HepG2 (cell line): Measurements from ENCODE around the gene SCUBE1. TPM values are rescaled to one million over a fixed set of nuclear protein-coding genes. Genes with fewer than 3 reads are reported as not detected.

Source experiments
- SNAPC4 ChIP-seq: sonication (generic); formaldehyde crosslinking; IDR thresholded peaks from 2 replicates; pipeline ENCODE4 v1.4.0; 2020; ENCODE audit warnings: mild to moderate bottlenecking, missing genetic modification reagents
- SSRP1 ChIP-seq: IDR thresholded peaks from 2 replicates; pipeline ENCODE4 v1.6.1; 2016; ENCODE audit warnings: control low read depth
- ZGPAT ChIP-seq: IDR thresholded peaks from 2 replicates; pipeline ENCODE4 v1.6.1; 2016; ENCODE audit warnings: mild to moderate bottlenecking
- ZMYM3 ChIP-seq: sonication (generic); formaldehyde crosslinking; IDR thresholded peaks from 2 replicates; pipeline ENCODE4 v1.5.1; 2020; ENCODE audit warnings: mild to moderate bottlenecking, missing genetic modification reagents
- ZMYM4 ChIP-seq: sonication (generic); formaldehyde crosslinking; IDR thresholded peaks from 2 replicates; pipeline ENCODE4 v1.8.1; 2023; ENCODE audit warnings: mild to moderate bottlenecking, missing genetic modification reagents
- ZNF557 ChIP-seq: sonication (generic); formaldehyde crosslinking; IDR thresholded peaks from 2 replicates; pipeline ENCODE4 v1.4.0; 2020; ENCODE audit warnings: missing genetic modification reagents
- ZNF563 ChIP-seq: sonication (generic); formaldehyde crosslinking; IDR thresholded peaks from 2 replicates; pipeline ENCODE4 v1.8.0; 2022; ENCODE audit warnings: mild to moderate bottlenecking, moderate library complexity, missing genetic modification reagents
- polyA plus RNA-seq, 8 experiments: library from polyadenylated mRNA; depleted of rRNA in 3 of 8; stranded (reverse) in 7 of 8; unstranded in 1 of 8; fragments of >200 nt; fragmentation: Illumina TruSeq in 4 of 8; extraction: Trizol in 4 of 8; gene quantifications; 2 replicates each; pipeline versions ENCODE4 v1.2.1 to v1.2.3, GENCODE V29; 2011 to 2016; ENCODE audit warnings: low read depth in 4 of 8, missing spikeins in 1 of 8, mixed read lengths in 1 of 8; ENCODE audit not compliant: insufficient read depth in 1 of 8
- total RNA-seq, 5 experiments: library from RNA; depleted of rRNA; stranded (reverse); fragments of >200 nt; fragmentation: Illumina TruSeq; extraction: Trizol; gene quantifications; 2 replicates each; pipeline ENCODE4 v1.2.3, GENCODE V29; 2016; ENCODE audit warnings: low read depth in 1 of 5

SCUBE1 gene
- total and polyA plus RNA-seq, 2 of the 13 experiments (the other 11 are each of a cell fraction or from before 2014, with no cell fraction given) = under 0.01 to 0.05 TPM

DNA sequence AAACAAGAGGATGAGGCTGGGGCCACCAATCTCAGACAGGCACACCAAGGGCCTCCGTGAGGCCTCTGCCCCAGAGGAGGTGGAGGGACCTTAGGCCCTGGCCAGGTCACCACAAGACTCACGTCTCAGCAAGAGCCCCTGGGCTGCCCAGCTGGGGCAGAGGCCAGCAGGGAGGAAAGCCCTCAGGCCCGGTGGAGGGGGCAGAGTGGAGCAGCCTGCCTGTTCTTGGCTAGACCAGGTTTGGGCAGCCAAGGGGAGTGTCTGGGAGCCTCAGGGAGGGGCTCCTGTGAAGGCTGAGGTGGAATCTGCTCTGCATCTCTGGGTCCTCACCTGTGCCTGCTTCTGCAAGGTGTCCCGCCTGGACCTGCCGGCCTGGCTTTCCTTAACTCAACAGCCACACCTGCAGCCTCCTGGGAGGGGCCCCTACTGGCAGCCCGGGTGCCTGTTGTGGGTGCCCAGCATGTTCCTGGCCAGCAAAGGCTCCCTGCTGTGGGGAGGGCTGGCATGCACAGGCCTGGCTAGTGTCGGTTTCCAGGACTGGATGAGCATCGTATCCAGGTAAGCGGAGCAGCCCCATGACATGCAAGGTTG is 168.1 kb downstream of the SCUBE1 start (continued):
- no peak for TF ChIP-seq SNAPC4 (CRISPR knock-in tag)
- TF ChIP-seq ZGPAT = no peak
- TF ChIP-seq ZNF563 (CRISPR knock-in tag) = no peak
- TF ChIP-seq ZMYM4 (CRISPR knock-in tag) = no peak
- TF ChIP-seq SSRP1 = no peak
- no peak for TF ChIP-seq ZNF557 (CRISPR knock-in tag)
- TF ChIP-seq ZMYM3 (CRISPR knock-in tag) = no peak
- TF ChIP-seq, all 625 proteins: peak for 0
